HEK293 (cell line): ENCODE measurements around the gene GNPNAT1.

Source experiments
- CTCF ChIP-seq: fragments of 450-650 bp; formaldehyde crosslinking; IDR thresholded peaks from 2 replicates; pipeline ENCODE4 v1.5.1; 2016; ENCODE audit warnings: missing biosample characterization, missing genetic modification characterization
- GLIS1 ChIP-seq: fragments of 450-650 bp; formaldehyde crosslinking; IDR thresholded peaks from 2 replicates; pipeline ENCODE4 v1.5.1; 2016; ENCODE audit warnings: missing biosample characterization, missing genetic modification characterization
- HOXC10 ChIP-seq: sonication (generic); formaldehyde crosslinking; IDR thresholded peaks from 2 replicates; pipeline ENCODE4 v1.8.1; 2023; ENCODE audit warnings: mild to moderate bottlenecking, missing genetic modification reagents
- PATZ1 ChIP-seq: fragments of 450-650 bp; formaldehyde crosslinking; IDR thresholded peaks from 2 replicates; pipeline ENCODE4 v1.5.1; 2016; ENCODE audit warnings: missing biosample characterization, missing genetic modification characterization
- REST ChIP-seq: fragments of 450-650 bp; formaldehyde crosslinking; IDR thresholded peaks from 2 replicates; pipeline ENCODE4 v1.5.1; 2016; ENCODE audit warnings: missing biosample characterization, missing genetic modification characterization
- ZBTB21 ChIP-seq: fragments of 450-650 bp; formaldehyde crosslinking; IDR thresholded peaks from 2 replicates; pipeline ENCODE4 v1.5.1; 2017; ENCODE audit warnings: missing biosample characterization, missing genetic modification characterization
- ZBTB44 ChIP-seq: fragments of 450-650 bp; IDR thresholded peaks from 2 replicates; pipeline ENCODE4 v1.5.1; 2018; ENCODE audit warnings: missing biosample characterization, mild to moderate bottlenecking, missing genetic modification characterization
- ZBTB49 ChIP-seq: fragments of 450-650 bp; formaldehyde crosslinking; IDR thresholded peaks from 2 replicates; pipeline ENCODE4 v1.5.1; 2016; ENCODE audit warnings: missing biosample characterization, missing genetic modification characterization, low read depth
- ZFHX2 ChIP-seq: fragments of 450-650 bp; formaldehyde crosslinking; conservative IDR thresholded peaks from 2 replicates; pipeline ENCODE4 v1.5.1; 2016; ENCODE audit warnings: missing biosample characterization, missing genetic modification characterization
- ZNF148 ChIP-seq: fragments of 450-650 bp; formaldehyde crosslinking; IDR thresholded peaks from 2 replicates; pipeline ENCODE4 v1.5.0; 2017; ENCODE audit warnings: missing biosample characterization, missing genetic modification characterization, borderline replicate concordance
- ZNF214 ChIP-seq: fragments of 450-650 bp; formaldehyde crosslinking; IDR thresholded peaks from 2 replicates; pipeline ENCODE4 v1.5.1; 2017; ENCODE audit warnings: missing biosample characterization, mild to moderate bottlenecking, missing genetic modification characterization, borderline replicate concordance
- ZSCAN18 ChIP-seq: fragments of 450-650 bp; formaldehyde crosslinking; IDR thresholded peaks from 2 replicates; pipeline ENCODE4 v1.5.1; 2016; ENCODE audit warnings: missing biosample characterization, missing genetic modification characterization

- no peak for TF ChIP-seq HOXC10 (CRISPR knock-in tag)
- no peak for TF ChIP-seq ZNF148 (tag by site-specific recombination)
- no peak for TF ChIP-seq ZBTB49 (tag by site-specific recombination)
- no peak for TF ChIP-seq CTCF (tag by site-specific recombination)
- no peak for TF ChIP-seq GLIS1 (tag by site-specific recombination)
- no peak for TF ChIP-seq REST
- no peak for TF ChIP-seq PATZ1 (tag by site-specific recombination)
- TF ChIP-seq ZNF214 (tag by site-specific recombination) = no peak
- no peak for TF ChIP-seq ZBTB21
- TF ChIP-seq ZBTB44 (tag by site-specific recombination) = no peak
- no peak for TF ChIP-seq ZSCAN18 (tag by site-specific recombination)
- TF ChIP-seq ZFHX2 (tag by site-specific recombination) = no peak
These were observed 21.5 kb downstream of the GNPNAT1 start for GRCh38 chr14:52769887-52770286.
